Muscle layer of colon (tissue), 2 donors: ENCODE results near the gene KCNMA1.
A peak's percentile ranks its signal among the peaks of the same experiment; 100 is the strongest.
"Not testable (repeated sequence)": the region's sequence is repeated elsewhere in the genome, so short reads cannot be mapped to it uniquely, and the experiment has no call there.

Experiments used
- H3K27ac ChIP-seq: one replicate; pipeline ENCODE4 v1.7.0; 2013; ENCODE audit warnings: low read depth, mild to moderate bottlenecking, low read length, moderate library complexity
- H3K27me3 ChIP-seq, 2 donors: one replicate each; pipeline ENCODE4 v1.7.0; 2013; ENCODE audit warnings: low read length in 2 of 2, mild to moderate bottlenecking in 2 of 2; ENCODE audit not compliant: insufficient read depth in 2 of 2, control insufficient read depth in 1 of 2
- H3K36me3 ChIP-seq: one replicate; pipeline ENCODE4 v1.7.0; 2013; ENCODE audit warnings: mild to moderate bottlenecking, low read length; ENCODE audit not compliant: insufficient read depth
- H3K4me1 ChIP-seq: one replicate; pipeline ENCODE4 v1.7.0; 2013; ENCODE audit warnings: mild to moderate bottlenecking, low read length; ENCODE audit not compliant: insufficient read depth
- H3K4me3 ChIP-seq, 2 donors: one replicate each; pipeline ENCODE4 v1.7.0; 2013; ENCODE audit warnings: low read length in 2 of 2, low read depth in 1 of 2, mild to moderate bottlenecking in 1 of 2, moderate library complexity in 1 of 2
- H3K9ac ChIP-seq: one replicate; pipeline ENCODE4 v1.7.0; 2013; ENCODE audit warnings: low read length
- H3K9me3 ChIP-seq: one replicate; pipeline ENCODE4 v1.7.0; 2013; ENCODE audit warnings: mild to moderate bottlenecking, low read length
- donor health status: abdominal sarcoma.
- donor health status: Adenocarcinoma of cecum.

The KCNMA1 gene

DNA sequence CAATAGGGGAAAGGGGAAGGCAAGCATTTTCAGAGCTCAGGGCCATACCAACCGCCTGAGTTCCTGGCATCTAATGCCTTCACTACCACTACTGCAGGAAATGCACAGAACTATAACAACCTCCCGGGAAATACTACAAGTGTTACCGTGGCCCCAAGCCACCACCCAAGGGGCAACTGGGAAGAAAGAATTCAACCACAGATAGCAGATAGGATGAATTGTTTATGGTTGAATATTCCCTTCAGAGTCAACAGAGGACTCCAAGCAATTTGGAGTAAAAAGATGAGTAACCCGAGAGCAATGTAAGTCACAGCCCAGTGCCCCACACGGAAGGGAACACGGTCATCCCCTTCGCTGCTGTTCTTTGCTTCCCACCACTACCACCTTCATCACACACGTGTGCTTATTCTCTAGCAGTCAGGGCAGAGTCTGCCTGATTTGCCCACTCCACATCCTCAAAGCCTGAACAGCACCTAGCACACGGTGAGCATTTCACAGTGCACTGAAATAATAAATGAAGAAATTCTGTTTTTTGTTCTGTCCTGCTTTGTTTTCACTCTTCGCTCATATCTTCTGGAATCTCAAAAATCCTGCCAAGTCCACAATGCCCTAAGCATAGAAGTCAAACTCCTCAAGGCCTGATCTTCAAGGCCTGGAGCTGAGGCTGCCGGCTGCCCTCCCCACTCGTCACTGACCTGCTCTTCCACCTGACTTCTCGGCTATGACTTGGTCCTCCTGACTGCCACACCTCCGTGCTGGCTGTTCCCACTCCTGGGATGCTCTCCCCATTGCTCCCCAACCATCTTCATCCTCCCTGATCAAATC, 221.1 kb downstream of the KCNMA1 start:
- Histone ChIP-seq H3K36me3 (no peaks in the 10 kb centered on the region), H3K4me3 (no peak overlapping the region), H3K9me3 (no peaks in the 10 kb centered on the region), H3K27me3 (no peaks in the 10 kb centered on the region), H3K27ac (peak overlapping the region; percentile 10), H3K9ac (no peak overlapping the region), H3K4me1 (peaks cover 75% of the 10 kb centered on the region)

DNA sequence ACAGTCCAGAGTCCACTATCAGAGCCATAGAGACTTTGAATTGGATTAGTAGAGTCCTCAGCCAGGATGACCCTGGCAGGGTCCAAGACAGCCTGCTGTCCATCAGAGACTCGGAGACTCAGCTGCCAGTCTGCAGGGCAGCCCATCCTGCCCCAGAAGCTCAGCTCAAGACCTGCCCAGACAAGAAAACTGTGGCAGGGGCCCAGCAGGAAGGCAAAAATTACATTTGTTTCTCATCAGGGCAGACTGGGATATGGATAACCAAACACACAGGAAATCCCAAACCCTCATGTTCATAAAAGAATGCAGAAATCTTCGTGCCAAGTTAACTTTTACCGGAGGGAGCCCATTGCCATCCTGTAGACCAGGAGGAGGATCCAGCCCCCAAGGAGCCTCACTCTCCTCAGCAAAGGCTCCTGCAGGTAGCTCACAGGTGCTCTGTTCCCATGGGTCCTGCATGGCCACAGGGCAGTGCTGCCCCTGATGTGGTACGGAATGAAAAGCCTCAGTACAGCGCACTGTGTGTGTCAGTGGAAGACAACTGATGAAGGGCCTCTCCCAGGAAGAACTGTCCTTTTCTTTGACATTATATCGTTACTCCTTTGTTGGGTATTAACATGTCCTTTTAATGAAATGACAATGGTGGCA, 222.2 kb downstream of the KCNMA1 start:
- no peaks in the 10 kb centered on the region for H3K9me3 ChIP-seq
- peak overlapping the region; percentile 41 for H3K27ac ChIP-seq
- H3K4me3 ChIP-seq = no peak overlapping the region
- H3K9ac ChIP-seq = no peak overlapping the region
- no peaks in the 10 kb centered on the region for H3K36me3 ChIP-seq
- H3K27me3 ChIP-seq = no peaks in the 10 kb centered on the region
- H3K4me1 ChIP-seq = peaks cover 79% of the 10 kb centered on the region

DNA sequence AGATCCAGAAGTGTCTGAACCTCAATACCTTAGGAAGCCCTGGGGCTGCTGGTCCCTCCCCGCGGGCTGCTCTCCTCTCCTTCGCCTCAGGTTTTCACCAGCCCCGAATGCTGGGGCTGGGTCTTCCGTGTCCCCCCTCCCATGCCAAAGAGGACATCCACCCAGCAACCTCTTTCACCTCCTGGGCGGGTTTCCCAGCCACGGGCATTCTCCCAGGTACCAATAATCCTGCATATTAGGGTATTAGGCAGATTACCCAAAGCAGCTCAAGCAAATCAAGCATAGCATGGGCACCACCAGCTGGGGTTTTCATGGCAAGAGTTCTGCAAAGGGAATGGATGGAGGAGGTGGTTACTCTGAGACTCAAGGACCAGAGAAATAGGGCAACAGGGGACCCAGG, 224.4 kb downstream of the KCNMA1 start:
- H3K9me3 ChIP-seq = no peaks in the 10 kb centered on the region
- H3K36me3 ChIP-seq = no peaks in the 10 kb centered on the region
- no peak overlapping the region for H3K9ac ChIP-seq
- H3K4me1 ChIP-seq = peaks cover 72% of the 10 kb centered on the region
- H3K27me3 ChIP-seq = no peaks in the 10 kb centered on the region
- peak overlapping the region; percentile 40 for H3K27ac ChIP-seq
- no peak overlapping the region for H3K4me3 ChIP-seq

DNA sequence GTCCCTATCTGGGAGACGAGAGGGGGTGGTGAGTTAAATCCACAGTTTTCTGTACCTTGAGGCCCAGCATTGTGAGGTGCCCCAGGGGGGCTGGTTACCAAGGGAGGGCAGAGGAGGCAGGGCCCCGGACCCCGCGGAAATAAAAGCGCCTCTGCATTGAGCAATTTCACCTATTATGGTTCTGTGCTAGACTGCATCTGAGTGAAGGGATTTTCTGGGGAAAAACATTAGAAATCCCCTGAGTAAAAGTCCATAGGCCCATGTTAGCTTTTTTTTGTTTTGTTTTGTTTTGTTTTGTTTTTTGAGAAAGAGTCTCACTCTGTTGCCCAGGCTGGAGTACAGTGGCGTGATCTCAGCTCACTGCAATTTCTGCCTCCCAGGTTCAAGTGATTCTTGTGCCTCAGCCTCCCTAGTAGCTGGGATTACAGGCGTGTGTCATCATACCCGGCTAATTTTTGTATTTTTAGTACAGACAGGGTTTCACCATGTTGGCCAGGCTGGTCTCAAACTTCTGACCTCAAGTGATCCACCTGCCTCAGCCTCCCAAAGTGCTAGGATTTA, 225.0 kb downstream of the KCNMA1 start:
- not testable (repeated sequence) for H3K27me3 ChIP-seq, H3K9ac ChIP-seq, H3K4me3 ChIP-seq, H3K9me3 ChIP-seq, H3K36me3 ChIP-seq
- Histone ChIP-seq H3K4me1 (peaks cover 72% of the 10 kb centered on the region), H3K27ac (peak overlapping the region; percentile 66)

DNA sequence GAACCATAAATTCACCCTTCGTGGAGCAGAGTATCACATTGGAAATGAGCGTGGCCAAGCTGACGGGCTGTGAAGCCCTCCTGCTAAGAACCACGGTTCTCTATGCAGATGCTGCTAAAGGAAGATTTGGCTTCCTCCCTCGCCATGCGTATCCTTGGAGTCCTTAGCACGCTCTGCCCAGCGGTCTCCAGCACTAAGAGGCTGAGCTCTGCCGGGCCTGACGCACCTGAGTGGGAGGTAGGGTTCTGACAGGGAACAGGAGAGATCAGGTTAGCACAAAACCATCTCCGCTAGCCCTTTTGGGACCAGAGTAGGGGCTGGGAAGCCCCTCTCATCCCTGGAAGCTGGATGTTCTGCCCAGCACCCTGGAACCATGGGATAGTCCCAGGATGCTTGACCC, 225.8 kb downstream of the KCNMA1 start:
- H3K27me3 ChIP-seq = no peaks in the 10 kb centered on the region
- H3K9me3 ChIP-seq = no peaks in the 10 kb centered on the region
- no peak overlapping the region for H3K9ac ChIP-seq
- no peak overlapping the region for H3K4me3 ChIP-seq
- peak overlapping the region; percentile 66 for H3K27ac ChIP-seq
- no peaks in the 10 kb centered on the region for H3K36me3 ChIP-seq
- H3K4me1 ChIP-seq = peaks cover 72% of the 10 kb centered on the region

DNA sequence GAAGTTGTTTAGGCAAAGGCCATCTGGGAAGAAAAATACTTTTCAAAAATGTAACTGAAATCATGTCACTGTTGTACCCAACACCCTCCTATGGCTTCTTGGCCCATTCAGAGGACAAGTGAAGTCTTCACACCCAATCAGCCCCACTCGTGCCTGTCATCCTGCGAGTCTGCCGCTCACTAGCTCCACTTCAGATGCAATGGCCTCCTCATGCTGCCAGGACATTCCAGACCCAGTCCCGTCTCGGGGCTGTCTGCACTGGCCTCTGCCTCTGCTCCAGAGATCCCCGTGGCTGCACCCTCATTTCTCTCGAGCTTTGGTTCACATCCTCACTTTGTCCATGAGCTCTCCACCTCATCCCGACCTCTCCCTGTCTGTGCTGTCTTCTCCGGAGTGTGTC, 227.1 kb downstream of the KCNMA1 start:
- Histone ChIP-seq H3K27me3 (no peaks in the 10 kb centered on the region), H3K9ac (no peak overlapping the region), H3K9me3 (no peaks in the 10 kb centered on the region), H3K27ac (no peak overlapping the region), H3K36me3 (no peaks in the 10 kb centered on the region), H3K4me1 (peaks cover 71% of the 10 kb centered on the region), H3K4me3 (no peak overlapping the region)

DNA sequence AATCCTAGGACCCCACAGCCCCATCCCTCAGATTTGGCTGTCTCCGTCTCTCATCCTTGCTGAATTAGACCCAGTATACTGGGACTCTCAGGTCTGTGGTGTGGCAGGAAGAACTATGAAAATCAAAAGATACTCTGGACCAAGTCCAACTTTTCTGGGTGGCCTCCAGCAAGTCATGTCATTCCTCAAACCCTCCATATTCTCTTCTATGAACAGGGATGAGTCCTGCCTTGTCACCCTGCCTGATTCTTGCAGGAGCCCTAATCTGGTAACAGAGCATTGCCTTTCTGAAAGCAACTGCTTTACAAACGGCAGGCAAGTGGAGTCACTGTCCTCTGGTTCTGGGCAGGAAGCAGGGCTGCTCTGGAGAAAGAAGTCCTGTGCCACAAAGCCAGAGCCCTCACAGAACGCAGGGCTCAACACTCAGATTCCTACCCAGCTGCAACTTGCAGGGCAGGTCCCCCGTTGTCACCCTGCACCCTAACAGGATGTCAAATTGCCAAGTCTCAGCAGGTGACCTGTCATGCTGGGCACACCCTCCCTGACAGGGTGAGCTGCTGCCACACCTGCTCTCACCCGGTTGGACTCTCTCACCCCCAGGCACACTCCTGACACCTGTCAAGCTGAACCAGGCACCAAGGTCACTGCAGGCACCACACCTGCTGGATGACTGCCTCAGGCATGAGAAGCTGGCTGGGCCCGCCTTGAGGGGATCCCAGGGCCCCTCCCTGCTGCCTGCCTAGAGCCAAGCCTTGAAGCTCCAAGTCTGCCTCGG, 227.7 kb downstream of the KCNMA1 start:
- Histone ChIP-seq H3K9me3 (no peaks in the 10 kb centered on the region), H3K9ac (no peak overlapping the region), H3K27me3 (no peaks in the 10 kb centered on the region), H3K27ac (peak overlapping the region; percentile 38), H3K4me1 (peaks cover 64% of the 10 kb centered on the region), H3K4me3 (no peak overlapping the region), H3K36me3 (no peaks in the 10 kb centered on the region)

DNA sequence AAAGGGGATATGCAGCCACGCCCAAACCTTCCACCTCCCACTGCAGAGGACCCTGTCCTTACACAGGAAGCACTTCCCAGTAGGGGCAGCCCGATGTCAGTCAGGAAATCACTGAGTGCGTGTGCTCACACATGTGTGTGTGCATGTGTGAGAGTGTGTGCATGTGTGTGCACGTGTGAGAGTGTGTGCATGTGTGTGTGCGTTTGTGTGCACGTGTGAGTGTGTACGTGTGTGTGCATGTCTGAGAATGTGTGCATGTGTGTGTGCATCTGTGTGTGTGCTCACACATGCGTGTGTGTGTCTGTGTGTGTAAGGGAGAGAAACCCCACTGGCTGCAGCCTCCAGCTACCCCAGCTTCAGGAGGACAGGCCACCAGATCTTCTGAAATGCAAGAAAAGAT, 229.3 kb downstream of the KCNMA1 start:
- H3K36me3 ChIP-seq = peaks cover 4% of the 10 kb centered on the region
- peaks cover 62% of the 10 kb centered on the region for H3K4me1 ChIP-seq
- no peaks in the 10 kb centered on the region for H3K27me3 ChIP-seq
- H3K9me3 ChIP-seq = no peaks in the 10 kb centered on the region
- no peak overlapping the region for H3K9ac ChIP-seq
- H3K4me3 ChIP-seq = no peak overlapping the region
- no peak overlapping the region for H3K27ac ChIP-seq

DNA sequence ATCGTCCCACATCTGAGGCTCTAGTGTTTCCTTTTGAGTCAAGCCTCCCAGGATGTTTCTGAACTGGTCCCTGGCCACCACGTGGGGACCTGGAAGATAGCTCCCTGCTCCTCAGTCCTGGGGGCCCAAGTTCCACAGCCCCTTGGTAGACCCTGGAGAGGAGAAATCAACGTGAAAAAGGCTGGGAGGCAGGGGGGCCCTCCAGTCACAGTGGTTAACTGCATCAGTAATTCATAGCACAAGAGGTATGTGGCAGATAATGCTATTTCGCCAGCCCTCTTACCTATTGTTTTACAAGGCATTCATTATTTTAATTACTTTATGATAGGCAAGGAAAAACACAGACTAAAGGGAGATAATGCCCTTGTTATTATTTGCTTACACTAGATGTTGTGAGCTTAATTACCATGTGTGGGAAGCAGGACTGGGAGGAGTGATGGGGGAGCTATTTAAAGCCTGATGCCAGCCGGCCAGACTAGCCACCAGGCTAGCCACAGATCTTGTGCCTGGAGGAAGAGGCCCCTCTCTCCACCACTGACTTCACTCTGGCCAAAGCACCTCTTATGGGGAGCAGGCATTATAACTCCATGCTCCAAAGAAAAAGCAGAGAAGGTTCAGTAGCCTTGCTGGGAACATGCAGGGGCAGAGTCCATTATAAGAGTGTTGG, 230.7 kb downstream of the KCNMA1 start:
- Histone ChIP-seq H3K4me1 (peaks cover 54% of the 10 kb centered on the region), H3K9ac (no peak overlapping the region), H3K4me3 (no peak overlapping the region), H3K36me3 (peaks cover 15% of the 10 kb centered on the region), H3K9me3 (no peaks in the 10 kb centered on the region), H3K27me3 (no peaks in the 10 kb centered on the region), H3K27ac (no peak overlapping the region)

DNA sequence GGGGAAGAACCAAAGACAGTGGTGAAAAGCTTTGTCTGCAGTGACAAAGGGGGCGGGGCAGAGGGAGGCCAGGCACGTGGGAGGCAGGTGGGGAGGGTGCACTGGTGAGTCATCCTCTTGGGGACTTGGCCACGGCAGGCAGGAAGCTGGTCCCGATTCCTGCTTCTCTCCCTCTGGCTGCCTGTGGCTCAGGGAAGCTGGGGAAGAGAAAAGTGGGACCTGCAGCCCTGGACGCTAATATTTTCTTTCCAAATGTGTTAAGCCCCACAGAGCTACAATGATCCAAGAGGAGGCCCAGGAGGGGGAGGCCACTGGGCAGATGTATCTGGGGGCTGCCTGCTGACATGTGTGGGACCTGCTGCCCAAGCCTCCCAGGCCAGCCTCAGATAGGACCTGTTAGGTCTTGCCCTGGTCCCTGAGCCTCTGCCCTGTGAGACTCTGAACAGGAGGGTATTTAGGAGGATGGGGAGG, 231.8 kb downstream of the KCNMA1 start:
- Histone ChIP-seq H3K9me3 (no peaks in the 10 kb centered on the region), H3K27me3 (no peaks in the 10 kb centered on the region), H3K4me1 (peaks cover 43% of the 10 kb centered on the region), H3K36me3 (peaks cover 20% of the 10 kb centered on the region), H3K9ac (no peak overlapping the region), H3K4me3 (no peak overlapping the region), H3K27ac (peak overlapping the region; percentile 28)

DNA sequence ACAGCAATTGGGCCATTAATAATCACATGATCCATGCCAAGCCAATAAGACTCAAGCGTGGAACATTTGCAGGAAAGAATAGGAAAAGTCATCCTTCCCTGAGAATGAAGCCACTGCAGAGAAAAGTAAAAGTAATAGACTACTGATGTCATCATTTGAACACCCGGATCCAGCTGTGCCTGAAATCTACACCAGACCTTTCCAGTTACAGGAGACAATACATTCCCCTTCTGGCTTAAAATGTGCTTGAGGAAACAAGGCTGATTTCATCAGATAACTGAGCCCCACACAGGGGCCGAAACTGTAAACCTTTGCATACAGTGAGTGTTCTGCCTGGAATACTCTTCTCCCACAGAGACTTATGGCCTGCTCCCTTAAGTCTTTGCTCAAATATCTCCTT, 232.8 kb downstream of the KCNMA1 start:
- Histone ChIP-seq H3K4me3 (no peak overlapping the region), H3K27me3 (no peaks in the 10 kb centered on the region), H3K36me3 (peaks cover 20% of the 10 kb centered on the region), H3K4me1 (peaks cover 39% of the 10 kb centered on the region), H3K27ac (no peak overlapping the region), H3K9me3 (no peaks in the 10 kb centered on the region), H3K9ac (no peak overlapping the region)
